Astrocyte of the spinal cord (primary cell): ENCODE results near the gene DPP10.

Experiments
- DNase-seq: peaks from one replicate; pipeline ENCODE4 v3.0.0; 2011; ENCODE audit warnings: low read depth, low spot score
- H3K4me3 ChIP-seq: 2 replicates; pipeline ENCODE4 v1.5.1; 2011; ENCODE audit warnings: low read depth, mild to moderate bottlenecking, low read length, moderate library complexity
- in situ Hi-C: cut with HindIII; loops from 2 replicates; pipeline ENCODE4 v1.10.0; 2017; ENCODE audit warnings: low sequenced_read_pairs
- TF ChIP-seq, protein P1 (sequence below): IDR thresholded peaks from 2 replicates; pipeline ENCODE4 v1.5.1; 2012; ENCODE audit warnings: low read depth, mild to moderate bottlenecking, low read length, inconsistent platforms

The DPP10 gene

DNA sequence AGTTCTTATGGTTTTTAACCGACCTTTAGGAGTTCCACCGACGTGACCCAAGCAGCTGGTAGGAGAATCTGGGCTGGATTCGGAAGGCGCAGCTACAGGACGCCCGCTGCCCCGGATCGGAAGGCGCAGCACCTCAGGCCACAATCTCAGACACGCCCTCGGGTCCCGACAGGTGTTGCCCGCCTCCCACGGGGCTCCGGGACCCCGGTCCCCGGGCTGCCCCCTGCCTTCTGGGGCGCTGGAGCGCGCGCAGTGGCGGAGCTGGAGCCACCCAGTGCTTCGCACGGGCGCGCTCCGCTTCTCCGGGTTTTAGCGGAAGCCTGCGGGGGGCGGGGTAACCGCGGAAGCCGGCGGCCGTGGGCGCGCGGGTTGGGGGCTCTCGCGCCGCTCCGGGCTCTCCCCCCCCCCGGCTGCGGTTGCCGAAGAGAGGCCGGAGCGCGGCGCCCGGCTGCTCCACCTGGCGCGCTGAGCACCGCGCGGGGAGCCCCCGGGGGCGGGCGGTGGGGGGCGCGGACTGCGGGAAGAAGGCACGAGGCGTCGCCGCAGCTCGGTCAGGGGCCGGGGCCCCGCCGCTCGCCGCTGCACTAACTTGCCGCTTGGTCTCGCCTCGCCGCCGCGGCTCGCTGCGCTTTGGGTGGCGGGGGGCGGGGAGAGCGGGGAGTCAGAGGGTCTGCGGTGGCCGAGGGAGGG, 718.8 kb downstream of the DPP10 start:
- TF ChIP-seq, protein P1, sequence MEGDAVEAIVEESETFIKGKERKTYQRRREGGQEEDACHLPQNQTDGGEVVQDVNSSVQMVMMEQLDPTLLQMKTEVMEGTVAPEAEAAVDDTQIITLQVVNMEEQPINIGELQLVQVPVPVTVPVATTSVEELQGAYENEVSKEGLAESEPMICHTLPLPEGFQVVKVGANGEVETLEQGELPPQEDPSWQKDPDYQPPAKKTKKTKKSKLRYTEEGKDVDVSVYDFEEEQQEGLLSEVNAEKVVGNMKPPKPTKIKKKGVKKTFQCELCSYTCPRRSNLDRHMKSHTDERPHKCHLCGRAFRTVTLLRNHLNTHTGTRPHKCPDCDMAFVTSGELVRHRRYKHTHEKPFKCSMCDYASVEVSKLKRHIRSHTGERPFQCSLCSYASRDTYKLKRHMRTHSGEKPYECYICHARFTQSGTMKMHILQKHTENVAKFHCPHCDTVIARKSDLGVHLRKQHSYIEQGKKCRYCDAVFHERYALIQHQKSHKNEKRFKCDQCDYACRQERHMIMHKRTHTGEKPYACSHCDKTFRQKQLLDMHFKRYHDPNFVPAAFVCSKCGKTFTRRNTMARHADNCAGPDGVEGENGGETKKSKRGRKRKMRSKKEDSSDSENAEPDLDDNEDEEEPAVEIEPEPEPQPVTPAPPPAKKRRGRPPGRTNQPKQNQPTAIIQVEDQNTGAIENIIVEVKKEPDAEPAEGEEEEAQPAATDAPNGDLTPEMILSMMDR: no peak
- in situ Hi-C loops: no loop called here
- no peak overlapping the region for H3K4me3 ChIP-seq
- DNase-seq: no peak

DNA sequence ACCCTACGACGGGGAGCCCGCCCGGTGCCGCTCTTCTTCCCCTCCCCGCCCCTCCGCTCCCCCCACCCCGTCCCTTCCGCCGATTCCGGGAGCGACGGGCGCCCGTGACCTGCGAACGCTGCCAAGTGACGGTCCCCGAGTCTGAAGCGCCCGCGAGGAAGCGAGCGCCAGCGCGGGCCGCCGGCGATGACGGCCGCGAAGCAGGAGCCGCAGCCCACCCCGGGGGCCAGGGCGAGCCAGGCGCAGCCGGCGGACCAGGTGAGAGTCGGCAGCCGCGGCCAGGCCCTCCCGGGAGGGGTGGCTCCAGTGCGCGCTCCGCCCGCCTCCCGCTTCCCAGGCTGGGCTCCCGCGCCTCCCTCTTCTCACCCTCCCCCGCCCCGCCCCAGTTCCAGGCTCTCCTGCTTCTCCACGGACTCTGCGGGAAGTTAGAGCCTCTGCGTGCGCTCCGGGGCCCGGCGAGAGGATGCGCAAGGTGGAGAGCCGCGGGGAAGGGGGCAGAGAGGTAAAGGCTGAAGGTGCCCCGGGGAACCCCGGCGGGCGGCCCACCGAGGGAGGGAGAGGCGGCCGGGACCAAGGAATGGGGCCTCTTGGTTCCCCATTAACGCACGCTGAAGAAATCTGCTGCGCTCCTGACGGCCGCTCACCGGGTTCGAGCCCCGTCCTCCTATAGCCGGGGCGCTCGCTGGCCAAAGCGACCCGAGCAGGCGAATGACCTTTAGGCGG, 719.5 kb downstream of the DPP10 start:
- no peak for DNase-seq
- TF ChIP-seq, protein P1: no peak
- H3K4me3 ChIP-seq: no peak overlapping the region
- in situ Hi-C loops: no loop called here

DNA sequence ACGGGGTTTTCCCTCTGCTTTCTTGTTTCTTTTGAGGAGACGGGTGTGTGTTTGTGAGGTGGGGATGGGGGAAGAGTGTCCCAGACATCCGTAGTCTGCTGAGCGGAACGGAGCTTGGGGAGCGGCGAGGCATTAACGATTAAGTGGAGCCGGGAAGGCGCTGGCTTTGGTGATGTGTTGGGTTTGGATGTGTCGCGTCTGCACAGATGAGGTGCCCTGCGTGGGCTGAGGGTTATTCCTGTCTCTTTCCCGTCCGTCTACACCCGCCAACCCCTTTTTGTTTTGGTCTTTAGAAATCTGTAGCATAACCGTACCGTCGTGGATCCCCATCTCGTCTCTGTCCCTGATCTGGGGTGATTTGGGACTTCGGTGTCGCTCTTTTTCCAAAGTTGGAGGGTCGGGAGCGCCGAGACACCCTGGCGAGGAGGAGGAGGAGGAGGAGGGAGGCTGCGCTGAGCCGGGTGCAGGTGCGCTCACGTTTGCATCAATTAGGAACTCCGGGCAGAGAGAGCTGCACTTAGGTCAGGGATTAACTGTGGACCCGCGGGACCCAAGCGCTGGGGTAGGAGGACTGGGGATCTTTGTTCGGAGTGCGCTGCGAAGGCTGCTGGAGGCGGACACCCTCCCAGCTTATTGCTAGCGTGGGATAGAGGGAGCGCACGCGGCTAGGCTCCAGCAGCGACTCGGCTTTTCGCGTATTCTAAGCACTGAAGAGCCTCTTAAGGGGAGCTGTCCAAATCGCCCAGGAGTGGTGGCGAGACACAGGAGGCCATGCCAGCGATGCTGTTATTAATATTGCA, 720.3 kb downstream of the DPP10 start:
- in situ Hi-C loops: no loop called here
- TF ChIP-seq, protein P1: no peak
- DNase-seq: no peak
- no peak overlapping the region for H3K4me3 ChIP-seq

DNA sequence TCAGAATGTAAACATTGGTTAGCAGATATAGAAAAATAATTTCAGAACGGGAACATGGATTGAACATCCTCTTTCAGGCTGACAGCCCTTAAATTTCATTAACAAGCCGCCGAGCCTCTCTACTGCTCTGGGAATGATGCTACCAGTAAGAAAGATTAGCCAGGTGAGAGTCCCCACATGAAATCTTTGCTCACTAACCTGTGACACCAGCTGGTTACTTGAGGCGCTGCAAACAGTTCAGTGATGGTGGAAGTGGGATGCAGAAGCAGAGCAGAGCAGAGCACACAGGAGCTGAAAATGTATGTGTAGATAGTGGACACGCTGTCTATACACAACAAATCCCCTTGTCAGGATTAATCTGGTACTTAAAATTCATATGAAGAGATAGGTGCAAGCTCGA, 721.1 kb downstream of the DPP10 start:
- no peak for DNase-seq
- TF ChIP-seq, protein P1: no peak
- no peak overlapping the region for H3K4me3 ChIP-seq
- in situ Hi-C loops: no loop called here

DNA sequence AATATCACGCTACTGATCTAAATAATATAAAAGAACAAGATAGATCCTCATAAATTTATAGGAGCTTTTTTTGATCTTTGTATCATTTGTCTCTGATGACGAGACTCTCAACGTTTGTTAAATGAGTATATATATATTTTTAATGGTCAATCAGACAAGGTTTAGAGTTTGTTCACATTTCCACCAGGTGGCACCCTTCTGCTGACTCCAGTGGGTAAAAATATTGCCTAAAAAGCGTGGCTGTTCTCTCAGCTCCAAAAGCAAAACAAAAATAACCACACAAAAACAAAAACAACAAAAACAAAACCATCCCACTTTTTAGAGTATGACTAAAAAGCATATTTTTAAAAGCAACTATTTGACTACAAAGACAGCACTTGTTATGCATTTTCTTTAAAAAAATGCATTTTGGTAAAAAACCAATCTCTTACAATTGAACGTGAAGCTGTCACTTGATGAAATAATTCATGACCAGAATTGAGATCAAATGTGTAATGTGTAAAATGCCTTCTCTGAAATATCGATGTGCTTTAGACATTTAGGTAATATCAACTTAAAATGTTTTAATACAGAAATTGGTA, 723.2 kb downstream of the DPP10 start:
- in situ Hi-C loops: no loop called here
- TF ChIP-seq, protein P1: peak; percentile 44
- no peak overlapping the region for H3K4me3 ChIP-seq
- DNase-seq: peak; percentile 14

DNA sequence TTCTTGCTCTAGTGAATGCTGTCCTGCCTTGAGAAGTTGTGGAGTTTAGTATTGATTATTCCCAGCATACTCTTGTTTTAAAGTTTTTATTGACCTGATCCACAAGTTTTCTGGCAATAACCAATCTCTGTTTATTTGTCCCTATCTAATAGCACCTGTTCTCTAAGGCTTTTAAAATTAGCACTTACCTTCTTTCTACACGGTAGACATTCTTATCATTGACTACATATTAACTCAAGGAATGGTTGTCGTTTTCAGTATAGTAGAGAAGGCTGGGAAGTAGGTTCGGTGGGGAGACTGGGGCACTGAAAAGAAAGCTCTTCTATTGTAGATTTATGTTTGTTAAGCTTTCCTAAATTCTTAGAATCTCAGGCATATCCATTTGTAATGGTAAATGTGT, 726.0 kb downstream of the DPP10 start:
- DNase-seq: no peak
- H3K4me3 ChIP-seq: no peak overlapping the region
- TF ChIP-seq, protein P1: no peak
- in situ Hi-C loops: no loop called here
